Coronary artery (tissue), 2 donors: ENCODE data around the gene GATD1.
A peak's percentile ranks its signal among the peaks of the same experiment; 100 is the strongest.
"Not testable (repeated sequence)": the region's sequence is repeated elsewhere in the genome, so short reads cannot be mapped to it uniquely, and the experiment has no call there.

Experiments used
- DNase-seq: peaks from one replicate; pipeline ENCODE4 v3.0.0-alpha.2; 2017; ENCODE audit warnings: low spot score
- H3K27ac ChIP-seq, 2 donors: fragments of 200-600 bp; sonication (generic); one replicate each; pipeline ENCODE4 v1.5.1; 2016 to 2019
- H3K4me3 ChIP-seq: fragments of 200-600 bp; sonication (generic); 2 replicates; pipeline ENCODE4 v1.5.1; 2016; ENCODE audit warnings: mild to moderate bottlenecking, moderate library complexity
- TF ChIP-seq, protein P1 (sequence below): fragments of 200-600 bp; sonication (generic); IDR thresholded peaks from one replicate; pipeline ENCODE4 v1.5.1; 2019; ENCODE audit warnings: antibody characterized with exemption

GATD1 gene

GRCh38 chr11:748007-748359 lies 29.3 kb downstream of the GATD1 start:
- H3K4me3 ChIP-seq, result peak overlapping the region; percentile 97
- DNase-seq, result no peak
- TF ChIP-seq, protein P1, sequence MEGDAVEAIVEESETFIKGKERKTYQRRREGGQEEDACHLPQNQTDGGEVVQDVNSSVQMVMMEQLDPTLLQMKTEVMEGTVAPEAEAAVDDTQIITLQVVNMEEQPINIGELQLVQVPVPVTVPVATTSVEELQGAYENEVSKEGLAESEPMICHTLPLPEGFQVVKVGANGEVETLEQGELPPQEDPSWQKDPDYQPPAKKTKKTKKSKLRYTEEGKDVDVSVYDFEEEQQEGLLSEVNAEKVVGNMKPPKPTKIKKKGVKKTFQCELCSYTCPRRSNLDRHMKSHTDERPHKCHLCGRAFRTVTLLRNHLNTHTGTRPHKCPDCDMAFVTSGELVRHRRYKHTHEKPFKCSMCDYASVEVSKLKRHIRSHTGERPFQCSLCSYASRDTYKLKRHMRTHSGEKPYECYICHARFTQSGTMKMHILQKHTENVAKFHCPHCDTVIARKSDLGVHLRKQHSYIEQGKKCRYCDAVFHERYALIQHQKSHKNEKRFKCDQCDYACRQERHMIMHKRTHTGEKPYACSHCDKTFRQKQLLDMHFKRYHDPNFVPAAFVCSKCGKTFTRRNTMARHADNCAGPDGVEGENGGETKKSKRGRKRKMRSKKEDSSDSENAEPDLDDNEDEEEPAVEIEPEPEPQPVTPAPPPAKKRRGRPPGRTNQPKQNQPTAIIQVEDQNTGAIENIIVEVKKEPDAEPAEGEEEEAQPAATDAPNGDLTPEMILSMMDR, result no peak
- H3K27ac ChIP-seq, result peak overlapping the region; percentile 64 to 94

DNA sequence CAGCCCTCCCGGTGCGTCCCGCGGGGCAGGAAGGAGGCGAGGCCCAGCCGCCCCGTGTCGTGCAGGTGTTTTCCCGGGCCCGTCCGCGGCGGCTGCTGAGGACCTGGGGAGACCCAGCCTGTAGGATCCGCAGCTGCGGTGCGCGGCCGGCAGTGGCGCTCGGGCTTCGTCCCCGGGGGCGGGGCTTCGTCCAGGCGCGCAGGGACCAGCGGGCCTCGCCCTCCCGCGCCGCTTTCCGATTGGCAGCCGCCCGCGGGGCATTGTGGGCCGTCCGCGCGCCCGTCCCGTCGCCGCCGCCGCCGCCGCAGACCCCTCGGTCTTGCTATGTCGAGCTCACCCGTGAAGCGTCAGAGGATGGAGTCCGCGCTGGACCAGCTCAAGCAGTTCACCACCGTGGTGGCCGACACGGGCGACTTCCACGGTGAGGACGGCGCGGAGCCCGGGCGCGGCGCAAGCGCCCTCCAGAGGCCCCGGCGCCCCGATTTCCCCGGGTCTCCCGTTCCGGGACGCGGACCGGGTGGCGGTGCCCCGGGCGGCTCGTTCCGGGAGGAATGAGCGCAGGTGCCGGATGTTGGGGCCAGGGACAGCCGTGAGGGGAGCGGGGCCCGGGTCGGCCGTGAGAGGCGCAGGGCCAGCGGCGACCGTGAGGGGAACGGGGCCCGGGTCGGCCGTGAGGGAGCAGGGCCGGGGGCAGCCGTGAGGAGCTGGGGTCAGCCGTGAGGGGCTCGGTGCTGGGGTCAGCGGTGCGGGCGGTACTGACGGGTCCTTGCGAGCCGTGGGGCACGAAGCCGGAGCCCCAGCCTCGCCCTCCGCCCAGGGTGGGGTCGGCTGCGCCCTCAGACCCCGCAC lies 29.9 kb downstream of the GATD1 start, which contains the start of gene TALDO1:
TALDO1 (plus strand) TSS at position 307 of the 849 bp plus-strand sequence; CDS start at position 325, 18 bp downstream.
- DNase-seq, result peak; percentile 94
- Histone ChIP-seq H3K27ac (peak within 1 kb of the TSS; percentile 64 to 94), H3K4me3 (peak within 1 kb of the TSS; percentile 97)
- TF ChIP-seq, protein P1, result no peak

DNA sequence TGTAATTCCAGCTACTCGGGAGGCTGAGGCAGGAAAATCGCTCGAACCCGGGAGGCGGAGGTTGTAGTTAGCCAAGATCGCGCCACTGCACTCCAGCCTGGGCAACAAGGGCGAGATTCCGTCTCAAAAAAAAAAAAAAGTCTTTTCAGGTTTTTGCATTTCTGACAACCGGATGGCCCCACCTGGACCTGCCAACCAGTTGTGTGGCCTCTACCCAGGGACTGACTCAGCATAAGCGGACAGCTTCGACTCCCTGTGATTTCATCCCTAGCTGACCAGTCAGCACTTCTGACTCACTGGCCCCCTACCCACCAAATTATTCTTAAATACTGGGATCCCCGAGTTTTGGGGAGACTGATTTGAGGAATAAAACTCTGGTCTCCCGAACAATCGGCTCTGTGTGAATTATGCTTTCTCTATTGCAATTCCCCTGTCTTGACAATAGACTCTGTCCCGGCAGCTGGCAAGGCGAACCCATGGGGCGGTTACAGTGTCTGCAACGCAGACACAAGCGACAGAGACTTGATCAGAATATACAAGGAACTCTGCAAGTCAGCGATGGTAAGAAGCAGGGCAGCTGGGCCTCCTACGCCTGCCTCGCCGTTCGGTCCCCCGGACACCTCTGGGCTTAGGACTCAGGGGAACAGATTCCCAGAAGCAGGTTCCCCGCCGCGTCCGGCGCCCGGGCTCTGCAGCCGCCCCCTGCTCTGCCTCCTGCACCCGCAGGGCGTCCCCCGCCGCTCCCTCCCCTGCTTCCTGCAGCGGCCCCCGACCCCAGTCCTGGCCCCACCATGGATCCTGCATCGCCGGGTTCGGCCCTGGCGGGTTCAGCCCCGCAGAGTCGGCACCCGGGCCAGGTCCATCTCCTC lies 30.8 kb downstream of the GATD1 start:
- Histone ChIP-seq H3K27ac (peak overlapping the region; percentile 64 to 94), H3K4me3 (peak overlapping the region; percentile 97)
- DNase-seq, result peak; percentile 80
- TF ChIP-seq, protein P1, result no peak

- no peak overlapping the region for H3K4me3 ChIP-seq
- TF ChIP-seq, protein P1, result no peak
- no peak for DNase-seq
- H3K27ac ChIP-seq, result no peak overlapping the region
These were observed 31.9 kb downstream of the GATD1 start for GRCh38 chr11:745428-745827.

DNA sequence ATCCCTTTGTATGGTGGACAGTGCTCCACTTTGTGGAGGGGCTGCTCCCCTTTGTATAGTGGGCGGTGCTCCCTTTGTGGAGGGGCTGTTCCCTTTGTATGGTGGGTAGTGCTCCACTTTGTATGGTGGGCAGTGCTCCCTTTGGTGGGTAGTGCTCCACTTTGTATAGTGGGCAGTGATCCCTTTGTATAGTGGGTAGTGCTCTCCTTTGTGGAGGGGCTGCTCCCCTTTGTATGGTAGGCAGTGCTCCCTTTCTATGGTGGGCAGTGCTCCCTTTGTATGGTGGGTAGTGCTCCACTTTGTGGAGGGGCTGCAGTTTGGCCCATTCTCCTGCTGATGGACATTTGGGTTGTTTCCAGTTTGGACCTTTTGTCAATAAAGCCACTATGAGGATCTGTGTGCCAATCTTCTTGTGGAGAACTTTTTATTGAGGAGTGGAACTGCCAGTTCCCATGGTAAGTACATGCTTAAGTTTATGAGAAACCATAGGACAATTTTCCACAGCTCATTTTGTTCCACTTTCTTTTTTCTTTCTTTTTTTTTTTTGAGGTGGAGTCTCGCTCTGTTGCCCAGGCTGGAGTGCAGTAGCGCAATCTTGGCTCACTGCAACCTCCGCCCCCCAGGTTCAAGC lies 34.6 kb downstream of the GATD1 start:
- H3K27ac ChIP-seq, result no peak overlapping the region
- TF ChIP-seq, protein P1, result no peak
- no peak overlapping the region for H3K4me3 ChIP-seq
- no peak for DNase-seq

DNA sequence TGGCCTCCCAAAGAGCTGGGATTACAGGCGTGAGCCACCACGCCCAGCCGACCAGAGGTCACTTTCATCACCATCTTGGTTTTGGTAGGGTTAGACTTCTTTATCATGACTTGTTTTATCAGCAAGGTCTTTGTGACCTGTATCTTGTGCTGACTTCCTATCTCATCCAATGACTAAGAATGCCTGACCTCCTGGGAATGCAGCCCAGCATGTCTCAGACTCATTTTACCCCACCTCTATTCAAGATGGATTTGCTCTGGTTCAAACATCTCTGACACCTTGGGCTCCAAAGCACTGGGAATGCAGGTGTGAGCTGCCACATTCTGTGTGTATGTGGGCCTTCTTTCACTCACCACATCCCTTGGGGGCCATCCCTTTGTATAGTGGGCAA lies 35.1 kb downstream of the GATD1 start:
- TF ChIP-seq, protein P1, result no peak
- H3K27ac ChIP-seq, result no peak overlapping the region
- no peak overlapping the region for H3K4me3 ChIP-seq
- DNase-seq, result no peak

DNA sequence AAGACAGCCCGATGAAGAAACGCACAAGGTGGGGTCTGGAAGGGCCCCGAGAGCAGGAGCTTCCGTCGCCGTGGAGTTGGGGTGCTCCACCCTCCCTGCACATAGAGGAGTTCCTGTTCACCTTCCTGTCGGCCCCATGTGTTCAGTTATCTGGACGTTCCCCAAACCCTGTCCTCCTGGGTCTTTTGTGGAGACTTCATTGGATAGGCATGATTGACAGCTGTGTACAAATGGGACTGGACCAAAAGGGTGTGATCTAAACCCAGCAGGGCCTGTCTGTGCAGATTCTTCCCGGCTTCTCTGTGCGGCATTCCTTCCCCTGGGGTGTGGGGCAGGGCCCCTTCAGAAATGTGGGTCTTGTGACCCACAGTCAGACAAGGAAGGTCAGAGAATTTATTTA lies 39.4 kb downstream of the GATD1 start:
- H3K4me3 ChIP-seq, H3K27ac ChIP-seq, DNase-seq: not testable (repeated sequence)
